Retina (tissue), 1 donor: Measurements from ENCODE around the gene BLVRB.
"Not testable (repeated sequence)": the region's sequence is repeated elsewhere in the genome, so short reads cannot be mapped to it uniquely, and the experiment has no call there.

Experiments used
- DNase-seq: peaks from one replicate; pipeline ENCODE4 v3.0.0-alpha.2; 2016

The BLVRB gene

DNA sequence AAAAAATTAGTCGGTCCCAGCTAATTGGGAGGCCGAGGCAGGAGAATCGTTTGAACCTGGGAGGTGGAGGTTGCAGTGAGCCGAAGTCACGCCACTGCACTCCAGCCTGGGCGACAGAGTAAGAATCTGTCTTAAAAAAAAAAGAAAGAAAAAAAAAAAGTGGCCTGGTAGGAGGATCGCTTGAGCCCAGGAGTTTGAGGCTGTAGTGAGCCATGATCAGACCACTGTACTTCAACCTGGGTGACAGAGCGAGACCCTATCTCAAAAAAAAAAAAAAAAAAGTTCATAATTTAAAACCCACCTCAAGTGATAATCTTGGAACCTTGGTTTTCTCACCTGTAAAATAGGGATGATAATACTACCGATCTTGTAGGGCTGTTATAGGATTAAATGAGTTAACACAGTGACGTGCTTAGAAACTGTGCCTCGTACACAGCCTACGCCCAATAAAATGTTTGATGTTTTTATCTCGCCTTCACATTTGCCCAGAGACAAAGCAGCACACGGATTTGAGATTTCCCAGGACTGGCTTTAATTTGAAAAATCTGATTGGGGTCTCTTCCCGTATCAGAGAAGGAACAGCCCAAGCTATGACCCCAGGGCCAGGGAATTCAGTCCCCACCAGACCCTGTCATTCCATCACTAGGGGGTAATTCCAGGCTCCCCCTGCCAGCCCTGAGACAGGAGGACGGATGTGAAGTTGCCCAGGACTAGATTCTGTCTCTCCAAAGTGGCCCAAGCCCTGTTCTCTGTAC lies 43.4 kb downstream of the BLVRB start:
- DNase-seq: no peak

DNA sequence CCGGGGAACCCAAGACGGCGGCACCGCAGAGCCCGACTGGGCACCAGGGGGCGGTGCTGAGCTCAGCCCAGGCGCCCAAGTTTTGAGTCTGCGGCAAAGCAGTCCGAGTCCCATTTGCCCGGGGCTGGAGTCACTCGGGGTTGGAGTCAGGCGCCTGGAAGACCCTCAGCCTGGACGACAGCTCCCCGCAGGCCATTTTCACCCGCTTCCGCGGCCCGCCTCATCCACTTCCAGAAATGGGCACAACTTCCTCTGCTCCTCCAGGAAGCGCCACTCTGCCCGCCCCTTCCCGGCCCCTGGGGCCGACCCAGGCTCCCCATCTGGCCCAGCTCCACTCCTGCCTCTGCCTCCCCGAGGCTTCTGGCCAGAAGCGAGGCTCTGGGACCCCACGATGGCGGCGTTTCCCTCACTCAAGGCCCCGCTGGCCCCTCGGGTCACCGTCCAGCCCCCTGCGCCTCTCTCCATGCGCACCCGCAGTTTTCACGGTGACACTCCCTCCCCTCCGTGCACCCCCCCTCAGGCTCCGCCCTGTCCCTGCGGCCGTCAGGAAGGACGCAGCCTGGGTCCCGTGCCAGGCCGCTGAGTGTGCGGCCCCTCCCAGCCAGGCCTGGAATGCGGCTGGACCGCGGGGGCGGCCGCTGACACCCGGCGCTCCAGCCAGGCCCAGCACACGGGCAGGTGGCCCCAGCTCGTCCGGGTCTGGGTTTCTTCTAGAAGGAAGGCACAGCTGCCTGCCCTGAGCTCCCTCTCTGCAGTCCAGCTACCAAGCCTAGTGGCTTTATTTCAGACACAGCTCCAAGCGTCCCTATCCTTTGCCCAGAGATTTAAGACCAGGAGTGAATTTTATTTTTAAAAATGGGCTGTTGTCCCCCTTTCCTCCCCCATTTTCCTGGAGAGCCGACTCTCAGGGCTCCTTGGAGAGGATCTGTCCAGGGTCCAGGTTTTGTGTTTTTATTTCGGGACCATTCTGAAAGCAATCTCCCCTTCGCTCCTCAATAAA lies 44.5 kb downstream of the BLVRB start:
- peak; percentile 94 for DNase-seq

GRCh38 chr19:40420451-40420765 lies 45.1 kb downstream of the BLVRB start:
- no peak for DNase-seq

- no peak for DNase-seq
Measured at GRCh38 chr19:40419780-40420179, 45.8 kb downstream of the BLVRB start.

- no peak for DNase-seq
Measured at GRCh38 chr19:40419066-40419612, 46.4 kb downstream of the BLVRB start.

- no peak for DNase-seq
Measured at GRCh38 chr19:40418040-40418439, 47.5 kb downstream of the BLVRB start.

DNA sequence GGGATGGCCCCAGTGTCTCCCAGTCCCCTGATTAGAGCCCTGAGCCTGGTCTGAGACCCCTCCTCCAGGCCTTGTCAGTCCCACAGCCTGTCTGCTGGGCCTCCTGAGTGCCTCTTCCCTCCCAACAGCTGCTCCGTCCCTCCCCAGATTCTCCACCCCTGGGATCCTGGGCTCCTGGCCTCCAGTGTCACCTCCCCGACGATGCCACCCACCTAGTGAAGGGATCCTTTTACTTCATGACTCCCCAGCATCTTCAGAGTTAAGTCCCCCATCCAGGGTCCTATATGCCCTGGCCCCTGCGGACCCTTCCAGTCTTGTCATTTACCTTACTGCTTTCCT lies 47.9 kb downstream of the BLVRB start:
- DNase-seq: no peak

DNA sequence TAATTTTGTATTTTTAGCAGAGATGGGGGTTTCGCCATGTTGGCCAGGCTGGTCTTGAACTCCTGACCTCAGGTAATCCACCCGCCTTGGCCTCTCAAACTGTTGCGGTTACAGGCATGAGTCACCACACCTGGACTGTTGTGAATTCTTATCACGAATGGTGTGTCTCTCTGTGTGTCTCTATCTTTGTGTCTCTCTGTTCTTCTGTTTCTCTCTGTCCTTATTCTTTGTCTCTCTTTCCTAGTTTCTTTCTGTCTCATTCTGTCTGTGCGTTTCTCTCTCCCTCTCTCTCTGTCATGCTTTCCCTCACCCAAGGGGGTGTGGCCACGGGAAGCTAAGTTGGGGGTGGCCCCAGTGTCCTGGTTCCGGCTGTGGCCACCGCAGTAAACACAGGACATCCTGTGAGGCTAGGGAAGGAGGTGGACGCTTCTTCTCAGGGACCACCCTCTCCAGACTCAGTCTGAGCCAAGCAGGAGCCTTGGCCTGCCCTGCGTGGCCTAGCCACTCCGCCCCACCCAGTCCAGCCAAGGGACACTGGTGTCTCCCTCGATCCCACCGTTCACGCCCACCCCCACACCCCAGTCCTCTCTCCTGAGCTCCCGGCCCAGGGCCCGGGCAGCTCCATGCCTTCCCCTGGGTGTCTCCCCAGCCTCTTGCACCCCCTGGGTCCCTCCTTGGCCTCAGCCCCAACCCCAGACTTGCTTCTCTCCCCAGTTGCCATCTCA lies 48.5 kb downstream of the BLVRB start:
- no peak for DNase-seq

GRCh38 chr19:40415768-40416167 lies 49.8 kb downstream of the BLVRB start:
- no peak for DNase-seq

- no peak for DNase-seq
Measured at GRCh38 chr19:40414542-40415535, 50.7 kb downstream of the BLVRB start.

- no peak for DNase-seq
Measured at GRCh38 chr19:40413291-40413845, 52.2 kb downstream of the BLVRB start, which contains the start of gene PRX. PRX (minus strand) TSS chr19:40413378; CDS start chr19:40407932, 5,446 bp downstream.

- DNase-seq: no peak
Measured at GRCh38 chr19:40412866-40413265, 52.7 kb downstream of the BLVRB start.

- no peak for DNase-seq
Measured at GRCh38 chr19:40411958-40412499, 53.5 kb downstream of the BLVRB start.

DNA sequence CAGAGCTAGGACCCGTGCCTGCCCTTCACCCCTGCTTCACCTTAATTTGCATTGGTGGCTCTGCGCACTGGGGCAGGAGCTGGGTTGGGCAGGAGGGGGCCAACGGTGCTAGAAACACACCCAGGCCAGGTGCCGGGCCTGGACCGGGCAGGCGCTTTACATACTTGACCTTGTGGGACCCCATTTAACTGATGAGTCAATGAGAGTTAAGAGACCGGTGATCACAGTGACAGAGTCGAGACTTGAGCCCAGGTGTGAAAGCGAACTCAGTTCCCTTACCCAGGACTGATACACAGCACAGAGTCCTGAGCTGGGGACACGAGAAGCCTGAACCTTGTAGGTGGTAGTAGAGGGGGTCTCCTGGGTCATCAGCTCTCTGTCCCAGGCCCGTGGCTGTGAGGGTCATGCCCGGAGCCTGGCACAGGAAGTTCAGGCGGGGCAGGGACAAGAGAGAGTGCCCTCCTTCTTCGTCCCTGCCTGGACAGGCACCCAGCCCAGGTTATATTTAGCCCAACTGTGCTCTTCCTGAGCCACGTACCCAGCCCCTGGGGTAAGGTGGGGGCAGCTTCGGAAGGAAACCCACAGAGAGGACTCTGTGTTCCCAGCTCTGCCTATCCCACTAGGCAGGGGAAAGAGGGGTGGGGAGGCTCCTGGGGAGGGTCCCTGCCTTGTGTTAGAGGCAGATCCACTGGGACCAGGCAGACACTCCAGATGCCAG lies 54.3 kb downstream of the BLVRB start:
- DNase-seq: no peak

DNA sequence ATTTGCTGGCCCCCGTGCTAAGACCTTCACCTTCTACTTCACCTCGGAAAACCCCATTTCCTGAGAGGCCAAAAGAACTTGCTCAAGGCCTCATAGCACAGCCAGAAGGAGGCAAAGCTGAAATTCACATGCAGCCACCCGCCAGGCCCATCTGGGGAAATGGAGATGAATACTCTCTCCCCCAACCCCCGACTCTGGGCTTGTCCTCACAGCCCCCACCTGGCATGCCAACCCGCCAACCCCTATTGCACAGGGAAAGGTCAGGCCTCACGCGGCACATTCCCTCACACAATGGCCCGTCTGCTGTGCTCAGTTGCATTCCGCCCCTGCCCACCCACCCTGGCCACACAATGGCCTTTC lies 55.5 kb downstream of the BLVRB start:
- DNase-seq: no peak

DNA sequence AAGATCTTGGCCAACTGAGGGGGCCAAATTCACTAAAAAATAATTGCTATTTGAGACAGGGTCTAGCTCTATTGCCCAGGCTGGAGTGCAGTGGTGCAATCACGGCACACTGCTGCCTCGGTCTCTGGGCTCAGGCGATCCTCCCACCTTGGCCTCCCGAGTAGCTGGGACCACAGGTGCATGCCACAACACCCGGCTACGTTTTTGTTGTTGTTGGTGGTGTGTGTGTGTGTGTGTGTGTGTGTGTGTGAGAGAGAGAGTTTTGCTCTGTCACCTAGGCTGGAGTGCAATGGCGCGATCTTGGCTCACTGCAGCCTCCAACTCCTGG lies 57.0 kb downstream of the BLVRB start:
- DNase-seq: not testable (repeated sequence)

- DNase-seq: no peak
Measured at GRCh38 chr19:40407714-40408597, 57.6 kb downstream of the BLVRB start.

- DNase-seq: no peak
Measured at GRCh38 chr19:40403262-40403984, 62.1 kb downstream of the BLVRB start.

GRCh38 chr19:40400559-40400958 lies 65.0 kb downstream of the BLVRB start:
- DNase-seq: no peak
